Measurements from ENCODE around the gene ZNF682.
"Not testable (repeated sequence)": the region's sequence is repeated elsewhere in the genome, so short reads cannot be mapped to it uniquely, and the experiment has no call there.

The ZNF682 gene

DNA sequence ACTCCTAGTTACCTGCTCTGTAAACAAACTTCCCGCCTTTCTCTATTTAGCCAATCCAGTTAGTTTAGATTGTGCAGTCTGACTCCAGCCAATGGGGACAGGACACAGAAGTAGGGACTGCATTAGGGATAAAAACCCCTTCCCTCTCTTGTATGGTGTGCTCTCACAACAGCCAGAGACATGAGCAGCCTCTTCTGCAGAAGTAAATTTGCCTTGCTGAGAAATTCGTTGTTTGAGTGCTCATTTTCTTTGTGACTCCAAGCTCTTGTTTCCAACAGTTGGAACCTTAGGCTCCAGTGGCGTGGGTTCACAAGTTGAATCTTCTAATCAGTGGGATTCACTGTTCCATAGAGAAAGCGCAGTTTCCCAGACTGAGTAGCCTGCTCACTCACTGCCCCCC is 72.4 kb downstream of the ZNF682 start:
- no peak for DNase-seq

DNA sequence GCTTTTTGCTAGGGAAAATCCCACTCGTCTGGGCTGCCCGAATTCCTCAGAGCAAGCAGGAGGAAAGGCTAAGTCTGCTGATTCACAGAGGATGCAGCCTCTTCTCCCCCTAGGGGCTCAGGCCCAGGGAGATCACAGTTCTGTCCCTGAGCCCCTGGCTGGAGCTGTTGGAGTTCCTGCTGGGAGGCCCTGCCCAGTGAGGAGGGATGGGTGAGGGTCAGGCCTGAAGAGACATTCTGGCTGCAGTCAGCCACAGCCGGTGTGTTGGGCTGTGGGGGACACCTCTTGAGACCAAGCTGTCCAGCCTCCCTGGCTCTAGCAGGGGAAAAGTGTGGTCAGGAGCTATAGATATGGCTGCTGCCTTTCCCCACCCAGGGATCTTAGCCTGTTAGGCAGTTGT is 73.2 kb downstream of the ZNF682 start:
- not testable (repeated sequence) for DNase-seq

DNA sequence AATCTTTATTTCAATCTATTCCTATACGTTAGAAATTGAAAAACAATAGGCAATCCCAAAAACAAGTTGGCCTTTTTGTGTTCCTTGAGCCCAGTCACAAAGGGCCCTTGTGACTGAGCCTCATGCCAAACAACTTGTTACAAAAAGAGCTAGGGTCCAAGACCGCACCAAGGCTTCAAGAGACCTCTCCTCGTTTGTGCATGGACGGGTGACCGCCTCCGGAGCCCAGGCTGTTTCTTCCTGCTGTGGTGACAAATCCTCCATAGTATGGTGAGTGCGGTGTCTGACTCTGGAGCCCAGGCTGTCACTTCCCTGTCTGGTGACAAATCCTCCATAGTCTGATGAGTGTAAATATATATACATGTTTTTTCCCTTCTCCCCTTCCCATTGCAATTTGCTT is 74.9 kb downstream of the ZNF682 start:
- DNase-seq = no peak

DNA sequence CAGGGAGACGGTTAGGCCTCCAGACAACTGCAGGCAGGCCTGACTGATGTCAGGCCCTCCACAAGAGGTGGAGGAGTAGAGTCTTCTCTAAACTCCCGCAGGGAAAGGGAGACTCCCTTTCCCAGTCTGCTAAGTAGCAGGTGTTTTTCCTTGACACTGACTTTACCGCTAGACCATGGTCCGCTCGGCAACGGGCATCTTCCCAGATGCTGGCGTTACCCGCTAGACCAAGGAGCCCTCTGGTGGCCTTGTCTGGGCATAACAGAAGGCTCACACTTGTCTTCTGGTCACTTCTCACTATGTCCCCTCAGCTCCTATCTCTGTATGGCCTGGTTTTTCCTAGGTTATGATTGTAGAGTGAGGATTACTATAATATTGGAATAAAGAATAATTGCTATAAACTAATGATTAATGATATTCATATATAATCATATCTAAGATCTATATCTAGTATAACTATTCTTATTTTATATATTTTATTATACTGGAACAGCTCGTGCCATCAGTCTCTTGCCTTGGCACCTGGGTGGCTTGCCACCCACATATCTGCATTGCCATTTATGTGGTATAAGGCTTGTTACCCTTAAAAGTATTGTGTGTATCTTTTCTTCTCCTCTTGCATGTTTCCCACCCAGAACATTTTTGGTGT is 80.0 kb downstream of the ZNF682 start:
- peak; percentile 69 for DNase-seq

DNA sequence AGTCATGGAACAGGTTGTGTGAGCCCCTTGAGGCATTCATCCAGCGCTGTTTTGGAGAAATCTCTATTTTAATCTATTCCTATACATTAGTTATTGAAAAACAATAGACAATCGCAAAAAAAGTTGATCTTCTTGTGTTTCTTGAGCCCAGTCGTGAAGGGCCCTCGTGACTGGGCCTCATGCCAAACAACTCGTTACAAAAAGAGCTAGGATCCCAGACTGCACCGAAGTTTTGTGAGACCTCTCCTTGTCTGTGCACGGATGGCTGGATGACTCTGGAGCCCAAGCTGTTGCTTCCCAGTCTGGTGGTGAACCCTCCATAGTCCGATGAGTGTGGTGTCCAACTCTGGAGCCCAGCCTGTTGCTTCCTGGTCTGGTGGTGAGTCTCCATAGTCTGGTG is 81.5 kb downstream of the ZNF682 start:
- not testable (repeated sequence) for DNase-seq

DNA sequence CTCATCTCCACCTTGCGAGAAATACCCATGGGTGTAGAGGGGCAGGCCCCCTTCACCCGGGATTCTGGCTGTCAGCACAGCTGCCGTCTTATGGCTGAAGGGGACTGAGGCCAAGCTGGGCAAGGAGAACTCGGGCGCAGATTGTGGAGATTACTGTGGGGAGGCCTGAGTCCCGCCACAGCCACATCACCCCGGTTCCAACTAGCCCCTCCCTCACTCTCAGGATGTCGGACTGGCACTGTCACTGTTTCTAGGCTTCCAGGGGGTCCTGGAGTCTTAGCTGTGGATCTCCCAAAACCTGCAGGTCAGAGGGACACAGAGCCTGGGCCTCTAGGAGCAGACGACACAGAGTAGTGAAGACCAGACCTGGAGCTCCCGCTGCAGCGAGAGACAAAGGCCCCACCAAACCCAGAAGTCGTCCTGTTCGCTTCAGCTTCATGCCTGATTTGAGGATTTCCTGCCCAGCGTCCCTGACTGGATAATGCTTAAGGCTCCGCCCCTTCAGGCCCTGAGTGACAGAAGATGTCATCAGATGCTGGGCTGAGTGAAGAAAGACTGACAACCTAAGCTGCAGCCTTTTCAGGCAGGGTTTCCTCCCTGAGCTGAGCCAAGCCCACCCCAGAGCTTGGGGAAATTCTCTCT is 82.8 kb downstream of the ZNF682 start:
- DNase-seq = no peak

DNA sequence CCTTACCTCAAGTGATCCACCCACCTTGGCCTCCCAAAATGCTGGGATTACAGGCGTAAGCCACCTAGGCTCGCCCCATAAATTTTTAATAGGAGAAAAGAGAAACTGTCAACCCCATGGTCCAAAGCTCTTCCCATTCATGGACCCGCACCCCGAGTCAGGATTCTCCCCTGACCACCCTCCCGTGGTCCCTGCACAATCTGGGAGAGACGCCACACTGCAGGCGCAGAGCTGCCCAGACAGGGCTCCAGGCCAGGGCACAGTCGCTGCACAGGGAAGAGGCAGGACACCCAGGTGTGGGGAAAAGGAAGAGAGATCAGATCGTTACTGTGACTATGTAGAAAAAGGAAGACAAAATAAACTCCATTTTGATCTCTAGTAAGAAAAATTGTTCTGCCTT is 84.1 kb downstream of the ZNF682 start:
- DNase-seq = no peak

Data from activated CD8-positive, alpha-beta memory T cell treated with anti-CD3 and anti-CD28 coated beads, Interleukin-2, amount 50 U/mL, for 4 hours (primary cell).